Glutamatergic neuron (in vitro differentiated cells): ENCODE results near the gene SLC30A2. TPM values are rescaled to one million over a fixed set of nuclear protein-coding genes. Genes with fewer than 3 reads are reported as not detected.

Experiments used
- DNase-seq: peaks from one replicate; pipeline ENCODE4 v3.0.0; 2022
- H3K27ac Mint-ChIP-seq: one replicate; pipeline ENCODE4 v1.8.0; 2020; ENCODE audit warnings: mild to moderate bottlenecking, mixed read lengths, inconsistent platforms; ENCODE audit not compliant: unreplicated experiment
- H3K27me3 Mint-ChIP-seq: one replicate; pipeline ENCODE4 v1.8.0; 2020; ENCODE audit warnings: mild to moderate bottlenecking, moderate library complexity, mixed read lengths, inconsistent platforms; ENCODE audit not compliant: unreplicated experiment
- H3K36me3 Mint-ChIP-seq: one replicate; pipeline ENCODE4 v1.8.0; 2020; ENCODE audit warnings: mild to moderate bottlenecking, mixed read lengths, inconsistent platforms; ENCODE audit not compliant: unreplicated experiment
- H3K4me1 Mint-ChIP-seq: one replicate; pipeline ENCODE4 v1.8.0; 2020; ENCODE audit warnings: mild to moderate bottlenecking, low read depth, mixed read lengths, inconsistent platforms; ENCODE audit not compliant: unreplicated experiment
- H3K4me3 Mint-ChIP-seq: one replicate; pipeline ENCODE4 v1.8.0; 2020; ENCODE audit warnings: mild to moderate bottlenecking, mixed read lengths, inconsistent platforms; ENCODE audit not compliant: unreplicated experiment
- H3K9me3 Mint-ChIP-seq: one replicate; pipeline ENCODE4 v1.8.0; 2020; ENCODE audit warnings: mild to moderate bottlenecking, moderate library complexity, mixed read lengths, inconsistent platforms; ENCODE audit not compliant: unreplicated experiment
- total RNA-seq: library from RNA; stranded (reverse); fragmentation: NEBNext Ultra II Directional; extraction: Animal tissue kit (Norgen Biotek cat#: 25700); gene quantifications from one replicate; pipeline ENCODE4 v1.2.1, GENCODE V29; 2021; ENCODE audit not compliant: unreplicated experiment
- TF ChIP-seq, protein P1 (sequence below): fragments of 200-600 bp; sonication (generic); IDR thresholded peaks from one replicate; pipeline ENCODE4 v1.5.0; 2021; ENCODE audit not compliant: partially characterized antibody, unreplicated experiment

The SLC30A2 gene
- total RNA-seq, 1 donor from 2014 or later, result not detected

DNA sequence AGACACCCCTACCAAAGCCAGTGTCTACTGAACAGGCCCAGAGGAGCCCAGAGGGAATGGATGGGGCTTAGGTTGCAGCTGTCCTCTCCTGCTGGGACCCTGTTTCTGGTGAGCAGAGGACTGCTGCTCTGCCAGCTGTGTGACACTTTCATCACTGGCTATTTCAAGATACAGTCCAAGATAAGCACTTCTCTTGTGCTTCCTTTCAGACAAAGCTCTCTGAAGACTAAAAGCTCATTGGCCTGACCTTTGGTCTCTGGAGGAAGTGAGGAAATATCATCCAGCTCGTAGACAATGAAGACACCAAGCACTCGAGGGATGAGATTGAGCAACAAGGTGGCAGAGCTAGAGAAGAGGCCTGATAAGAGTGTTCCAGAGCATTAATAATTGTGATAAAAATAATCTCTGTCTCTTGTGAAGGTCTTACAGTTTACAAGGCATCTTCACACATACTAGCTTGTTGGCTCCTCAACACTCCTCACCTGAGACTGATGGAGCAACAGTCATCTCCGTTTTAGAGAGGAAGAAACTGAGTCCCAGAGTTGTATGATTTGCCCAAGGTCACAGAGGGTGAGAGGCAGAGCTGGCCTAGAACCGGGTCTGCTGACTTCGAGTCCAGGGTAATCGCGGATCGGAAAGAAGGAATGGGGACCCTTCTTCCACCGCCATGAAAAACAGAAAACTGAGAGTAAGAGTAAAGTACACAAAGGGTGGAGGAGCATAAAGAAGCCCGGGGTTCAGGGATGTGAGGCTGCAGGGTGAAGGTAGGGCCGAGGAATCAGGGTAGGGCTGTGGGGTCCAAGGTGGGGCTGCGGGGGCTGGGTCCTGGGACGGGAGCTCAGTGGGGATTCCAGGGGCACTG, 48.7 kb downstream of the SLC30A2 start:
- Mint-ChIP-seq H3K27me3 (peaks cover 15% of the 10 kb centered on the region), H3K4me3 (peak overlapping the region; percentile 97), H3K27ac (peak overlapping the region; percentile 98), H3K4me1 (peaks cover 38% of the 10 kb centered on the region), H3K36me3 (no peaks in the 10 kb centered on the region), H3K9me3 (peaks cover 11% of the 10 kb centered on the region)
- TF ChIP-seq, protein P1, sequence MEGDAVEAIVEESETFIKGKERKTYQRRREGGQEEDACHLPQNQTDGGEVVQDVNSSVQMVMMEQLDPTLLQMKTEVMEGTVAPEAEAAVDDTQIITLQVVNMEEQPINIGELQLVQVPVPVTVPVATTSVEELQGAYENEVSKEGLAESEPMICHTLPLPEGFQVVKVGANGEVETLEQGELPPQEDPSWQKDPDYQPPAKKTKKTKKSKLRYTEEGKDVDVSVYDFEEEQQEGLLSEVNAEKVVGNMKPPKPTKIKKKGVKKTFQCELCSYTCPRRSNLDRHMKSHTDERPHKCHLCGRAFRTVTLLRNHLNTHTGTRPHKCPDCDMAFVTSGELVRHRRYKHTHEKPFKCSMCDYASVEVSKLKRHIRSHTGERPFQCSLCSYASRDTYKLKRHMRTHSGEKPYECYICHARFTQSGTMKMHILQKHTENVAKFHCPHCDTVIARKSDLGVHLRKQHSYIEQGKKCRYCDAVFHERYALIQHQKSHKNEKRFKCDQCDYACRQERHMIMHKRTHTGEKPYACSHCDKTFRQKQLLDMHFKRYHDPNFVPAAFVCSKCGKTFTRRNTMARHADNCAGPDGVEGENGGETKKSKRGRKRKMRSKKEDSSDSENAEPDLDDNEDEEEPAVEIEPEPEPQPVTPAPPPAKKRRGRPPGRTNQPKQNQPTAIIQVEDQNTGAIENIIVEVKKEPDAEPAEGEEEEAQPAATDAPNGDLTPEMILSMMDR, result no peak
- peak; percentile 44 for DNase-seq

DNA sequence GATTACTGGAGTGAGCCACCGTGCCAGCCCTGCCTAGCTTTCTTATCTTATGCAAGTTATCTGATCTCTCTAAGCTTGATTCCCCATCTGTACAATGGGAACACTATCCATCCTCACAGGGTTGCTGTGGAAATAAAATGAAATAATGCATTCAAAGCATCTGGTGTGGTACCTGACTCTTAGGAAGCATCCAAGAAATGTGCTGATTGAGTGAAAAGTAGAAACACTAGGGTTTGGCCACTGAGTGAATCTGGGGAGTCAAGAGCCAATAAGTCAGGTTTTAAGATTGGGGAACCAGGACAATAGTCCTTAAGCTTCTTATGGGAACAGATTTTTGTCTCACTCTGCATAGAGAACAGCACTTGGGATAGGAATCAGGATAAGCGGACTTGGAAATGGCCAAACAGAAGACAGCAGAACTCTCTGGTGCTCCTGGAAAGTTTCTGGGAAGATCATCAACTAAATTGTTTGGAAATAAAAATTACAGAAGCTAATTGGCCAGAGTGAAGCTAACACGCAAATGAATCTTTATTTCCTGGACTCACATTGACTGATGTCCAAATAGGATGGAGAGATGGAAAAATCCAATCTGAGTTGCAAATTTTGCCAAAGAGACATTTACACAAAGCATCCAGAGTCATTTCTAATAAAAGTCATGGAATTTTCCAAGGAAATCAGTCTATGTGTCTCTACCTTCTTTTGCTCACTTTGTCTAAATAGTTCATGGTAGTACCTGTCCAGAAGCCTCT, 51.3 kb downstream of the SLC30A2 start:
- Mint-ChIP-seq H3K9me3 (peaks cover 11% of the 10 kb centered on the region), H3K4me1 (peaks cover 45% of the 10 kb centered on the region), H3K27ac (no peak overlapping the region)

DNA sequence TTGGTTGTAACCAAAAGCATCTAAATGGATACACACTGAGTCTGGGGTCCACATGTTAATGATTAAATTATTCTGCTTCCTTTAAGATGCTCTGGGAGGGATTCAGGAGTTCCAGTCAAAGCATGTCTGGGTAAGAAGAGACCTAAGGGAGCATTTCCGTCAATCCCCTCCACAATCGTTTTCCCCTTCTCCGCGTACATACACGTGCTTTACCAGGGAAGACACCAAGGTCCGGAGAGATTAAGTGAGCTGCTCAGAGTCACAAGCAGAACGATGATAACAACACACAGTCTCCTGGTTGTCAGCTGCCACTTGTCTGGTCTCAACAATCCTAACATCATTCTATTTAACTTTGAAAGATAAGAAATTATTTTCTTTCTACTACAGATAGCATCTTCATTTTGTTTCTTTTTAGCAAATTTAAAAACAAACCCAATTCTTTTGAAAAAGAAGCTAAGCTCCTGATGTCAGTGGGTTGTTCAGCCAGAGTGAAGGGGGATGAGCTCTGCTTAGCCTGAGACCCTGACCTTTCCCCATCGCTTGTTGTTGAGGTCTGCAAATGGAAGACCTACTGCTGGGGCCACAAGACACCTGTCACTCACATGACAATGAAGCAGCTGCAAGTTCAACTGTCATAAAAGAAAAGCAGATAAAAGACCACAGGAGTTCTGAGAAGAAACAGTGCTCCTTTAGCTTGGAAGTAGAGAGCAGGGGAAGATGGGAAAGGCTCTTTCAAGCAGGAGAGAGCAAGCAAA, 52.5 kb downstream of the SLC30A2 start:
- Mint-ChIP-seq H3K4me3 (no peak overlapping the region), H3K27ac (peak overlapping the region; percentile 44), H3K27me3 (peaks cover 8% of the 10 kb centered on the region), H3K36me3 (no peaks in the 10 kb centered on the region), H3K9me3 (peaks cover 9% of the 10 kb centered on the region), H3K4me1 (peaks cover 41% of the 10 kb centered on the region)
- TF ChIP-seq, protein P1, result no peak
- no peak for DNase-seq

More for the DNA sequence above, 51.3 kb downstream of the SLC30A2 start:
- TF ChIP-seq, protein P1, result no peak
- Mint-ChIP-seq H3K27me3 (peaks cover 12% of the 10 kb centered on the region), H3K36me3 (no peaks in the 10 kb centered on the region), H3K4me3 (no peak overlapping the region)
- DNase-seq, result no peak

DNA sequence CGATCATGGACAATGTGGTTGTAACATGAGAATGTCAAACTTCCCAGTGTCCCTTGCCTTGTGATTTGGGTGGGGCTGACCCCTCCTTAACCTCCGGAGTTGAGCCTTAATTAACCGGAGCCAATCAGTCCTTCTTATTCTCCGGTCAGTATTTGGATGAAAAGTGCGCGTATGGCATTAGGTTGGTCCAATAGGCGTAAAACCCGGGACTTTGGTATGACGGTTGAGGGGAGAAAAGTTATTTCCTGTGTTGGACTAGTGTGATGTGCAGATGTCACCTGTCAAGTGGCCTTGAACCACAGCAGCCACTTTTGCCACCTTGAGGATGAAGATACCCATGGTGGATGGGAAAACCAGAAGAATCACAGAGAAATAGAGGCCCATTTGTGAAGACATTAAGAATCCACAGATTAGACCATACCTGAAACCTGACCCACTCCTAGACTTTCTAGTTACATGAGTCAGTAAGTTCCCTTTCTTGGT, 53.2 kb downstream of the SLC30A2 start:
- Mint-ChIP-seq H3K27ac (no peak overlapping the region), H3K36me3 (no peaks in the 10 kb centered on the region), H3K9me3 (peaks cover 4% of the 10 kb centered on the region), H3K4me3 (no peak overlapping the region), H3K4me1 (peaks cover 44% of the 10 kb centered on the region), H3K27me3 (peaks cover 4% of the 10 kb centered on the region)
- TF ChIP-seq, protein P1, result no peak
- no peak for DNase-seq
